Ovary (tissue), 9 donors: ENCODE measurements around the gene NRXN3. TPM values are rescaled to one million over a fixed set of nuclear protein-coding genes. Genes with fewer than 3 reads are reported as not detected.

ENCODE experiments used
- DNase-seq, 5 donors: peaks; one replicate each; pipeline ENCODE4 v3.0.0-alpha.2; 2019 to 2020
- H3K27ac ChIP-seq, 2 donors: fragments of 200-600 bp; one replicate each; pipeline versions ENCODE4 v1.5.1 to v1.8.0; 2019 to 2022
- H3K27me3 ChIP-seq: fragments of 200-600 bp; one replicate; pipeline ENCODE4 v1.8.0; 2022
- H3K36me3 ChIP-seq: fragments of 200-600 bp; sonication (generic); one replicate; pipeline ENCODE4 v1.5.1; 2019
- H3K4me1 ChIP-seq: one replicate; pipeline ENCODE4 v1.8.1; 2013; ENCODE audit warnings: mild to moderate bottlenecking, moderate library complexity; ENCODE audit not compliant: insufficient read depth
- H3K4me3 ChIP-seq: fragments of 200-600 bp; sonication (generic); one replicate; pipeline ENCODE4 v1.5.1; 2017
- H3K9me3 ChIP-seq, 2 donors: fragments of 200-600 bp in 1 of 2; sonication (generic) in 1 of 2; one replicate each; pipeline versions ENCODE4 v1.5.1 to v1.8.1; 2013 to 2019; ENCODE audit warnings: mild to moderate bottlenecking in 1 of 2, moderate library complexity in 1 of 2
- EP300 ChIP-seq: sonication (generic); formaldehyde crosslinking; IDR thresholded peaks from one replicate; pipeline ENCODE4 v1.6.1; 2017; ENCODE audit warnings: antibody characterized with exemption
- POLR2A ChIP-seq: fragments of 450-650 bp; IDR thresholded peaks from one replicate; pipeline ENCODE4 v1.6.1; 2017; ENCODE audit warnings: antibody characterized with exemption, mild to moderate bottlenecking, moderate library complexity
- WGBS, 3 donors: extraction: QIAGEN DNeasy Blood & Tissue Kit in 1 of 3; methylation state at CpG; one replicate each; pipeline versions ENCODE4 v1.1.5 to v1.1.7; 2013 to 2017; 5-methylcytosine and 5-hydroxymethylcytosine counted together
- intact Hi-C, 4 donors: fragments of 100-400 bp; cut with DNase I; formaldehyde crosslinking; loops; one replicate each; pipeline versions ENCODE4 v1.11.0 to v1.15.1; 2022 to 2023
- polyA plus RNA-seq, 2 donors: library from polyadenylated mRNA; stranded (reverse); fragments of 200-250 nt in 1 of 2; fragments of 350-450 nt in 1 of 2; fragmentation: Illumina TruSeq in 1 of 2; extraction: RNeasy Lipid Tissue Mini Kit (QIAGEN cat#74804) in 1 of 2; gene quantifications; one replicate each; pipeline ENCODE4 v1.2.3, GENCODE V29; 2013 to 2014
- total RNA-seq, 7 donors: library from RNA; depleted of rRNA in 2 of 7; stranded (reverse); fragments of >200 nt in 2 of 7; fragmentation: NEBNext Ultra II Directional in 3 of 7; extraction: Animal tissue kit (Norgen Biotek cat#: 25700) in 3 of 7; gene quantifications; one replicate each; pipeline versions ENCODE4 v1.1.0 to v1.2.4, GENCODE V29; 2016 to 2023
- TF ChIP-seq, protein P1 (sequence below), 3 donors: fragments of 450-650 bp in 2 of 3; fragments of 200-600 bp in 1 of 3; IDR thresholded peaks; one replicate each; pipeline versions ENCODE4 v1.5.1 to v1.8.0; 2016 to 2022; ENCODE audit warnings: antibody characterized with exemption in 3 of 3, mild to moderate bottlenecking in 1 of 3
- donor health status: DM: no; HTN: no; CAD: no; lungs with moderate emphysema.
- donor health status: DM: no; HTN: no; CAD: no.
- donor health status: Bipolar disorder and iron deficiency.
- donor health status: DM: yes; HTN: yes; CAD: no.
- donor health status: DM: no; HTN: no; CAD: no.
- donor health status: DM: yes; HTN: yes; CAD: no.

NRXN3 gene
- total and polyA plus RNA-seq, 9 donors: 0.28 to 6.2 (median 0.82) TPM

DNA sequence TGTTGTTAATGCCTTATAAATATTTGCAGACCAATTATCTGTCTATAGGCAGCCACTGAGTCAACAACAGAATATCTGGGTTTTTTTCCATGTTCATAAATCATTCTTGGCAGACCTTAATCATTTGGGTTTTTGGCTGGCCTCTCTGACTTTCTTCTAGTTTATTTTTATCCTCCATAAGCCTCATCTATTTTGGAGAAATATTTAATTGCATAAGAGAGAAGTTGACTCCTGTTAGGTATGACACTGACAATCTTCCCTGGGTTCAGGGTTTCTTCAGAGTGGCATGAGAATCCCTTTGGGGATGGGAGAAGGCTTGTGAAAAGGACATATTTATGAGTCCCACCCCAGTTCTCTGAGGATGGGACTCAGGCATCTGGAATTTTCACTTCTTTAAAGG, 299.8 kb downstream of the NRXN3 start:
- no peak for DNase-seq
- Histone ChIP-seq H3K4me1 (no peaks in the 10 kb centered on the region), H3K9me3 (no peaks in the 10 kb centered on the region), H3K36me3 (no peaks in the 10 kb centered on the region), H3K27me3 (no peaks in the 10 kb centered on the region), H3K4me3 (no peak overlapping the region), H3K27ac (no peak overlapping the region)
- intact Hi-C loops: no loop called here
- TF ChIP-seq POLR2A: no peak
- TF ChIP-seq, protein P1, sequence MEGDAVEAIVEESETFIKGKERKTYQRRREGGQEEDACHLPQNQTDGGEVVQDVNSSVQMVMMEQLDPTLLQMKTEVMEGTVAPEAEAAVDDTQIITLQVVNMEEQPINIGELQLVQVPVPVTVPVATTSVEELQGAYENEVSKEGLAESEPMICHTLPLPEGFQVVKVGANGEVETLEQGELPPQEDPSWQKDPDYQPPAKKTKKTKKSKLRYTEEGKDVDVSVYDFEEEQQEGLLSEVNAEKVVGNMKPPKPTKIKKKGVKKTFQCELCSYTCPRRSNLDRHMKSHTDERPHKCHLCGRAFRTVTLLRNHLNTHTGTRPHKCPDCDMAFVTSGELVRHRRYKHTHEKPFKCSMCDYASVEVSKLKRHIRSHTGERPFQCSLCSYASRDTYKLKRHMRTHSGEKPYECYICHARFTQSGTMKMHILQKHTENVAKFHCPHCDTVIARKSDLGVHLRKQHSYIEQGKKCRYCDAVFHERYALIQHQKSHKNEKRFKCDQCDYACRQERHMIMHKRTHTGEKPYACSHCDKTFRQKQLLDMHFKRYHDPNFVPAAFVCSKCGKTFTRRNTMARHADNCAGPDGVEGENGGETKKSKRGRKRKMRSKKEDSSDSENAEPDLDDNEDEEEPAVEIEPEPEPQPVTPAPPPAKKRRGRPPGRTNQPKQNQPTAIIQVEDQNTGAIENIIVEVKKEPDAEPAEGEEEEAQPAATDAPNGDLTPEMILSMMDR (IDR thresholded peaks at IDR 0.05): no peak
- TF ChIP-seq EP300: no peak

DNA sequence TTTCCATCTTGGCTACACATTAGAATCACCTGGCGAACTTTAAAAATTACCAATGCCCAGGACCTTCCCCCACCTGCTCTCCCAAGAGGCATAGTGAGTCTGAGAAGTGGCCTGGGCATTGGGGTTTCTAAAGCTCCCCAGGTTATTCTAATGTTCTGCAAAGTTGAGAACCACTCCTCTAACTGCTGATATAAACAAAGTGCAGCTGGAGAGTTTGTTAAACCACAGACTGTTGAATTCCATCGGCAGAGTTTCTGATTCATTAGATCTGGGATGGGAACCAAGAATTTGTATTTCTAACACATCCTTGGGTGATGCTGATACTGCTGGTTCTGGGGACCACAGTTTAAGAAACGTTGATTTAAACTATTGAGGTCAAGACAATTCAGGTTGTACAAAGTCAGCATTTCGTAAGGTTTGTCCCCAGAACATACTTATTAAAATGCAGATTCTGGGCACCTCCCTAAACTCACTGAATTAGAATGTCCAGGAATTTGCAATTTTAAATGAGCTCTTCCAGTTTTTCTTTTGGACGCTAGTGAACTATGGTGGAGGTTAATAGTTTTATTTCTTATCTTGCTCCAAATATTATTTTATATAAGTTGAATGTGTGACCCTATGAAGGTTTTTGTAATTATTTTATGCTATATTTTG, 309.1 kb downstream of the NRXN3 start:
- Histone ChIP-seq H3K4me1 (no peaks in the 10 kb centered on the region), H3K4me3 (no peak overlapping the region), H3K9me3 (no peaks in the 10 kb centered on the region), H3K27me3 (no peaks in the 10 kb centered on the region), H3K36me3 (no peaks in the 10 kb centered on the region), H3K27ac (no peak overlapping the region)
- WGBS, 3 donors: 48 to 59% (median 57%) methylated on average over 5 of the region's 5 CpGs
- DNase-seq: no peak
- TF ChIP-seq, protein P1 (IDR thresholded peaks at IDR 0.05): no peak
- TF ChIP-seq POLR2A: no peak
- TF ChIP-seq EP300: no peak
- intact Hi-C loops: no loop called here

DNA sequence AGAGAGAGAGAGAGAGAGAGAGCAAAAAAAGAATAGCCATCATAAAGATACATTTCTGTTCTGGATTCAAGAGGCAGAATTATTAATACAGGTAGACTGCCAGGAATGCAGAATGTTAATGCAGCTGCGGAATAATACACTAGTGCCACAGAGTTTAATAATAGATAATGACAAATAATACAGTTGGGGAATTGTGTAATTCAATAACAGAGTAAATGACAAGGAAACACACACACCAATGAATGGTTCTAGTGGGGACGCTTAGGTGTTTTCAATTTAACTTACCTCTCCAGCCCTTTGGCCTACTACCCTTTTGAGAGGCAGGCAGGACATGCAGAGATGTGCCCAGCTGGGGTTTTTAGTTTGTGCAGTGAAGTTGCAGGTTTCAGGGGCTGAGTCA, 313.9 kb downstream of the NRXN3 start:
- Histone ChIP-seq H3K36me3 (no peaks in the 10 kb centered on the region), H3K4me1 (no peaks in the 10 kb centered on the region), H3K27ac (no peak overlapping the region), H3K9me3 (no peaks in the 10 kb centered on the region), H3K4me3 (no peak overlapping the region), H3K27me3 (no peaks in the 10 kb centered on the region)
- intact Hi-C loops: no loop called here
- TF ChIP-seq, protein P1 (IDR thresholded peaks at IDR 0.05): no peak
- TF ChIP-seq EP300 (no peak), POLR2A (no peak)
- no peak for DNase-seq
- 54 to 91% (median 62%) methylated on average over 2 of the region's 2 CpGs for WGBS, 3 donors

DNA sequence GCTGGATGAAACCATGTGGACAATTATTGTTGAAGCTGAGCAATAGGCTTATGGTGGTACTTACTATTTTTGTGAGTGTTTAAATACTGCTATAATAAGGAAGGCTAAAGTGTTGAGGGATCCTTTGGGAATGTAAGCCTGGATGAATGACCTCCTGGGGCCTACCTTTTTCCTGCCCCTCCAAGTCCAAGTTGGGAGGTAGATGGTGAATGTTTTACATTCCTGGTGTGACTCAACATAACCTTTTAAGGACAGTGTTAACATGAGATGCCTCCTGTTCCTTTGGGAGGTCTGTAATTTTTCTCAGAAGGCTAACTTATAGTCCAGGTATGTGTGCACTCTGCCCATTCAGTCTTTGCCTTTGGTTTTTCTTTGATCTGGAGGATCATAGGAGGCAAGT, 315.9 kb downstream of the NRXN3 start:
- TF ChIP-seq POLR2A (no peak), EP300 (no peak)
- TF ChIP-seq, protein P1 (IDR thresholded peaks at IDR 0.05): no peak
- Histone ChIP-seq H3K27ac (no peak overlapping the region), H3K4me3 (no peak overlapping the region), H3K4me1 (no peaks in the 10 kb centered on the region), H3K9me3 (no peaks in the 10 kb centered on the region), H3K27me3 (no peaks in the 10 kb centered on the region), H3K36me3 (no peaks in the 10 kb centered on the region)
- intact Hi-C loops: no loop called here
- DNase-seq: no peak
